ENCODE measurements around the gene ADAMTS17.

The ADAMTS17 gene

DNA sequence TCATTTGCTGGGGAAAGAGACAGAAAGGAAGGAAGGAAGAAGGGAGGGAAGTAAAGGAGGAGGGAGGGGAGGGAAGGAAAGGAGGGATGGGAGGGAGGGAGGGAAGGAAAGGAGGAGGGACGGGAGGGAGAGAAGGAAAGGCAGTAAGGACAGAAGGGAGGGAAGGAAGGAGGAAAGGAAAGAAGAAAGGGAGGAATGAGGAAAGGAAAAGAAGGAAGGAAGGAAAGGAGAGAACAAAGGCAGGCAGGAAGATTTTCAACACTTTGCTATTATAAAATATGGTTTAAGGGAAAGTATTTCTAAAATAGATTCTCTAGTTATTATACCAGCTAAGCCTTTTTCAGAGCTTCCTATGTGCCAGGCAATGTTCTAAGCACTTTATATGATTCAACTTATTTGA is 330.5 kb downstream of the ADAMTS17 start:
- DNase-seq = no peak

GRCh38 chr15:100009372-100009771 is 332.4 kb downstream of the ADAMTS17 start:
- no peak for DNase-seq

DNA sequence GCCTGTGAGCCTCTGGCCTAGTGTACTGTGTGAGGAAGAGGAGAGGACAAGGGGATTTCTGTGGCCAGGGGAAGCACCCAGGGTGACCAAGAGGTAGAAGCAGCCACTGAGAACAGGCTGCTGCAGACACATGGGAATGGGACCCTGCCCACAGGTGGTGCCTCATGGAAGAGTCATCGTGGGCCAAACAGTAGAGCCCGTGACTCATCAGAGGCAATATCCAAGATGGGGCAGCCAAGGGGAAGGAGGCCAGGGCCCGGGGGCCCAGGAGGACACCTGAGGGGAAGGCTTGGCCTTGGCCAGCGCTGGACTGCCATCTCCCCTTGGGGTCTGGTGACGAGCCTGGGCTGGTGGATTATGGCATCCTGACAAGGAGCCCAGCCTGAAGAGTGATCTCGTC is 333.5 kb downstream of the ADAMTS17 start:
- no peak for DNase-seq

DNA sequence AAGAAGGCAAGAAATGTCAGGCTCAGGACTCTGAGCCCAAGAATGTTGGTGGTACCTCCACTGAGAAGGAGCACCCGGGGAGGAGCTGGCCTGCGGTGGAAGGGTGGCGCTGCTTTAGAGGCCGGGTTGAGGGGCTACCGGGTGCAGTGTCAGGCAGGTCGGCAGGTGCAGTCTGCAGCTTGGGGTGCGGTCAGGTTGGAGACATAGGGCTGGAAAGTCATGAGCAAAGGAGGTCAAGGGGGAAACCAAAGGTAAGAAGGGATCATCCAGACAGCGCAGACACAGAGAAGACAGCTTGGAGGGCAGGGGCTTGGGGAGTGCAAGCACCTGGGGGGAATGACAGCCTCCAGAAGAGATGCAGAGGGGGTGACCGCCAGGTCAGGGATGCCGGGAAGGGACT is 334.2 kb downstream of the ADAMTS17 start:
- no peak for DNase-seq

DNA sequence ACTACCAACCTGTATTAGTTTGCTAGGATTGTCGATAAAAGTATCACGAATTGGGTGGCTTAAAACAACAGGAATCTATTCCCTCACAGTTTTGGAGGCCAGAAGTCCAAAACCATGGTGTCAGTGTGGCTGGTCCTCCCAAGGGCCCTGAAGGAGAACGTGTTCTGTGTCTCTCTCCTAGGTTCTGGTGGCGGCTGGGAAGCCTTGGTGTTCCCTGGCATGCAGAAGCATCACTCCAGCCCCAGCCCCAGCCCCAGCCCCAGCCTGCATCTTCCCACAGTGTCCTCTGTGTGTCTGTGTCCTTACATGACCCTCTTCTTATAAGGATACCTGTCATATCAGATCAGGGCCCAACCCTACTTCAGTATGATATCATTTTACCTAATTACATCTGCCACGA is 336.1 kb downstream of the ADAMTS17 start:
- DNase-seq = no peak

DNA sequence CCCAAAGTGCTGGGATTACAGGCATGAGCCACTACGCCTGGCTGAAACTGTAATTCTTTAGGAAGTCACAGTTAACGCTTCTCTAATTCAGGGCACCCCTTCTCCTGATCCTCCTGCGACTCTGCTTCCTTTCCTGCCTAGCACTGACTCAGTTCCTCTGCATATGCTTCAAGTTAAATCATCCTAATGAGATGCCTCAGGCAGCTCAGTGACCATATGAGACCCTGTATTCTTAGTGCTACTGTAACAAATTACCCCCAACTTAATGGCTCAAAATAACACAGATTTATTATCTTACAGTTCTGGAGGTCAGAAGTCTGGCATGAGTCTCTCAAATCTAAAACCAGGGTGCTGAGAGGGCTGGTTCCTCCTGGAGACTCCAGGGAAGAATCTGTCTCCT is 336.8 kb downstream of the ADAMTS17 start:
- no peak for DNase-seq

DNA sequence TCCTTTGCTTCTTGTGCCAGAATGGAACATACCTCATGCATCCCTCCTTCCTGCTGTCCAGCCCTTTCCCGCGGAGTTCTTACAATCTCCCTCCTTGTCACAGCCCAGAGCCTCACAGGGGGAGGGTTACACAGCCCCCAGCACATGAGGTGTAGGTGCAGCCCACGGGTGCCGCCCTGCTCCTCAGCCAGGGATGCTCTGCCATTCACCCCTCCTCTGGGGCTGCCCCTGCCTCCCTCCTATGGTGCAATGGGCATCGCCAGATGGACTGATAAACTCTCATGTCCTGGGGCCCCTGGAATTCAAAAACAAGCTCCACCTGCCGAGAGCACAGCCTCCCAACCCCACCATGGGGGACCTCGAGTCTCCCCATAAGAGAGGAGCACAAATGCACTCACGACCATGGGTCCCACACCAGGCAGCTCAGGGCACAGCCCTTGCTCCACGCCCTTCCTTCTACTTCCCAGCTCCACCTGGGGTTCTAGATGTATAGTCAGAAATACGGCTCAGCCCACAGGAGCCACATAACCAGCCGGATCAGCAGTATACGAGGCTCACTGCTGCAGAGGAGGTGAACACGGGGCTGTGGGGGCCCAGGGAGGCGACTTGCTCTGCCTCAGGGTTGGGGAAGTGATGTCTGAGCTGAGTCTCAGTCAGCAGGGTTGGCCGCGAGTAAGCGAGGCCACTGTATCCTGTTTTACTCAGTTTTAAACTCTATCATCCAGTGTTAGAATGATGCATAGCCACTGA is 338.8 kb downstream of the ADAMTS17 start:
- no peak for DNase-seq

- DNase-seq = no peak
Observed at GRCh38 chr15:100002086-100002620, 339.6 kb downstream of the ADAMTS17 start.

- no peak for DNase-seq
Observed at GRCh38 chr15:100001405-100001804, 340.4 kb downstream of the ADAMTS17 start.

DNA sequence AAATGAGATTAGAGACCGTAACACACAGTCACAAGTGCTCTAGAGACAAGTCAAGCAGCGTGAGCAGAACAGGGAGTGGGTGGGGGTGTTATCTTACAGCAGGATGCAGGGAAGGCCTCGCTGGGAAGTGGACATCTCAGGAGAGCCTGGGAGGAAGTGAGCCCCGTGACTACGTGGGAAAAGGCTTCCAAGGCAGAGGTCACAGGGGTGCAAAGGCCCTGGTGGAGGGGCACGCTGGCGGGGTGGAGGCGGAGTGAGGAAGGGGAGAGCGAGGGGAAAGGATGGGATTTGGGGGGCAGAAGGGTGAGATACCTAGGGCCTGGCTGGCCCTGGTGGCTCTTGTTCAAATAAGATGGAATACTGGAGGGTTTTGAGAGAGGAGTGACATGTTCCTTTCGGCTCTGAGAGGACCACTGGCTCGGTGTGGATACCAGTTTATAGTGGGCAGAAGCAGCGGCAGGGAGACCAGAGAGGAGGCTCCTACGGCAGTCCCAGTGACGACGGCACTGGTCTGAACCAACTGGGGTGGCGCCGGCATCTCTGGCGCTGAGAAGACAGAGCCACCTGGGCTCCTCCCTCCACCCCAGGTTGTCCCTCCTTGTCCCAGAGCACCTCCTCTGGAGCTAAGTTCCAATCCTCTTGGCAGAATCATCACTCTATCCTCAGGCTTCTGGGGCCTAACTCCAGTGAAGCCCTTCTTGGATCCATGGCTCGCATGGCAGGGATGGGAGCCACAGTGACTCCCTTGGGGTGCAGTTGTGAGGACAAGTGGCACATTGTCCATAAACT is 342.3 kb downstream of the ADAMTS17 start:
- DNase-seq = no peak

GRCh38 chr15:99998661-99999101 is 343.1 kb downstream of the ADAMTS17 start:
- DNase-seq = no peak

GRCh38 chr15:99997112-99997651 is 344.6 kb downstream of the ADAMTS17 start:
- no peak for DNase-seq

DNA sequence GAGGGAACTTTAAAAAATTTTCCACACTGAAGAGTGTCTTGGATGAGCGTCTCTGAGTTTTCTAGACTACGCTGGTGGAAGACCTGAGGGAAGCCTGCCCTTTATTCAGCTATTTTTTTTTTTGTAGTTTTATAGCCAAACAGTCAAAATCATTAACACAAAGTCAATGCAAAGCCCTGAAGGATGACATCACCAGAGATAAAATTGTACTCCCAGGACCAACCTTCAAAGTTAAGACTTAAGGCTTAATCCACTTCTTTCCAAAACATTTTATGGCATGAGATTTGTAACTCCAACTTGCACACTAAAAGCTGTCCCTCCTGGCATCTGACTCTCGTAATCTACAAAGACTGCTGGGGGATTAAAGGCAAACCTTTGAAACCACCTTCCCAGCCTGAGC is 345.1 kb downstream of the ADAMTS17 start:
- no peak for DNase-seq

GRCh38 chr15:99995543-99995942 is 346.2 kb downstream of the ADAMTS17 start:
- no peak for DNase-seq

GRCh38 chr15:99994849-99995248 is 346.9 kb downstream of the ADAMTS17 start:
- DNase-seq = no peak

GRCh38 chr15:99993681-99994131 is 348.1 kb downstream of the ADAMTS17 start:
- DNase-seq = no peak

GRCh38 chr15:99993262-99993661 is 348.5 kb downstream of the ADAMTS17 start:
- no peak for DNase-seq

DNA sequence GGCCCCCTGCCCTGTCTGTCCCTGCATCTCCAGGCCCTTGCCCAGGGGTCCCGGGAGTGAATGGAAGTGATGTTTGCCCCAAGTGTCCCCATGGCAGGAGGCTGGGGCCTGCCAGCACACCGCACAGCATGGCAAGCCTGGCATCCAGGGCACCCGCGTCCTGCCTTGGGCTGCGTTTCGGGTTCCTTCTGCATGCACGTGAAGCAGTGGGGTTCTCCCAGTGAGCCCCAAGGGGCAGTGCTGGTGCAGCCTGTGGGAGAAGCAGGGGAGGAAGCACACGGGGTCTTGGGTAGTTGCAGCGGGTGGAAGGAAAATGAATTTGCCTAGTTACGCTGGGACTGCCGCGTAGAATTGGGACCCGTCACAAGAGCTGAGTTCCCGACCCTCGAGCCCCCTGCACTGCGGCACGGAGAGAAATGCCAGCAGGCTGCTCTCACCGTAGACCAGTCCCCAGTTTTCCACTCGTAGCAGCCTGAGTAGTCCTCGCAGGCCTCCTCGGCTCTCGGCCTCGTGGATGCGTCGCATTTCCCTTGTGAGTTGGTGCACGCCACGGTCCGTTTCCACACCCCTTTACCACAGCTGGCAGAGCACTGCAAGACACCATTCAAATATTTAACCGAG is 349.1 kb downstream of the ADAMTS17 start:
- DNase-seq = no peak

- DNase-seq = no peak
Observed at GRCh38 chr15:99989095-99989494, 352.7 kb downstream of the ADAMTS17 start.

- DNase-seq = no peak
Observed at GRCh38 chr15:99987701-99988100, 354.1 kb downstream of the ADAMTS17 start.

DNA sequence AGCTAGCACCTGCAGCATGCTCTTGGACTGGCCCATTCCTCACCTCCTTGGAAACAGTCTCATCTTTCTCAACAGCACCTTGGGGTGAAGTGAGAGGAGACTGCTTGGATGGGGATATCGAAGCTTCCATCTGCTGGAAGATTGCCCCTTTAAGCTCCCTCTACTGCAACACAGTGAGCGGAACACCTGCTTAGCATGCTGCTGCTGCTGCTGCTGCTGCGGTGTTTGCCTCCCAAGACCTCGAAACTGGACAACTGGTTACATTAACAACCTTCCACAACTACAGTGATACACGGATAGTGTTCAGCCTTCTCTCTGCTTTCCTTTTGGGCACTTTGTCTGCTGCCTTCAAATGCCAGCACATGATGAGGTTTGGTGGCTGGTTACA is 354.7 kb downstream of the ADAMTS17 start:
- no peak for DNase-seq

DNA sequence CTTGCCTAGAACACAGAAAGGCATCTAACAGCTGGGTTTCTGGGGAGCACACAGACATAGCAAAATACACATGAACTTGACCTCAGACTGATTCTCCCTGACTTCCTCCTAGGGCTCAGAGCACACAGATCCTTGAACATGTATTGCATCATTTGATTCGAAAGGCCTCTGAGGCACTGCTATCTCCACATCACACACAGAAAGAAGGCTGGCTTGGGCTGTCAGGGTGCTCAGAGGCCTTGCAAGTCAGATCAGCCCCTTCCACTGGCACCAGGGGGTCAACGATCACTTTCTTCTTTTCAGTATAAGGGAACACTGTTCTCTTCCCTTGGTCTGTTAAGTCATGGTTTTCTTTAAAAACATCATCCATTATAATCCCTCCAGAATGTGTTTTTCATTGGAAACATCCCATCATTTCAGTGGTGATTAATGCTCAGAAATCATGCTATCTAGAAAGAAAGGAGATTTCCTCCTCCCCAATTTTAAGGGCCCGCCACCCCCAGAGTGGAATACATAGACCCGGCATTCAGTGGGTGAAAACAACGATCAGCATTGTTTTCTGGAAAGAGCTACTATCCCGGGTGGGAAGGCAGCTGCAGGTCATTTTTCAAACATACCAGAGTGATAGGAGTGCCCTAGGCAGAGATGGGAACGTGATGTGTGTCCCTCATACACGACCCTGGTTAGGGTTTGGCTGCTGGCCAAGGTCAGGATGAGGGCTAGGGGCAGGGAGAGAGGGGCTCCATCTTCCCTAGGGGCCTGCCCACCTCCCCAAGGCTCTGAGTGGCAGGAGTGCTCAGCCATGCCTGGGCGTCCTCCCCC is 355.3 kb downstream of the ADAMTS17 start:
- no peak for DNase-seq

Measured in activated gamma-delta T cell (primary cell).